ENCODE measurements around the gene TPK1. TPM values are rescaled to one million over a fixed set of nuclear protein-coding genes. Genes with fewer than 3 reads are reported as not detected.

The TPK1 gene
- total RNA-seq, 1 donor from 2014 or later: 20.0 TPM

- ChIA-PET POLR2A (no interaction called here), CTCF (no interaction called here)
- no peak overlapping the region for H3K27ac Mint-ChIP-seq
- no peak for ATAC-seq (ENCODE audit: low read depth)
- H3K4me3 Mint-ChIP-seq: no peak overlapping the region
- H3K27me3 Mint-ChIP-seq: no peaks in the 10 kb centered on the region
- TF ChIP-seq CTCF (IDR thresholded peaks at IDR 0.05): no peak
- intact Hi-C loops (cut with micrococcal nuclease): no loop called here
- peaks cover 3% of the 10 kb centered on the region for H3K9me3 Mint-ChIP-seq
- H3K36me3 Mint-ChIP-seq (ENCODE audit: low read depth): peaks cover 12% of the 10 kb centered on the region
- DNase-seq: no peak
- no peaks in the 10 kb centered on the region for H3K4me1 Mint-ChIP-seq
Observed at GRCh38 chr7:144668503-144668902, 167.3 kb downstream of the TPK1 start.

- ChIA-PET CTCF (no interaction called here), POLR2A (no interaction called here)
- TF ChIP-seq CTCF (IDR thresholded peaks at IDR 0.05): no peak
- no peak overlapping the region for H3K27ac Mint-ChIP-seq
- H3K4me3 Mint-ChIP-seq: no peak overlapping the region
- no peaks in the 10 kb centered on the region for H3K27me3 Mint-ChIP-seq
- ATAC-seq (ENCODE audit: low read depth) (no peak), DNase-seq (no peak)
- peaks cover 3% of the 10 kb centered on the region for H3K9me3 Mint-ChIP-seq
- H3K36me3 Mint-ChIP-seq (ENCODE audit: low read depth): peaks cover 18% of the 10 kb centered on the region
- no peaks in the 10 kb centered on the region for H3K4me1 Mint-ChIP-seq
- intact Hi-C loops (cut with micrococcal nuclease): no loop called here
Observed at GRCh38 chr7:144665689-144666381, 170.0 kb downstream of the TPK1 start.

GRCh38 chr7:144659211-144659610, 176.6 kb downstream of the TPK1 start:
- CTCF ChIA-PET: no interaction called here

GRCh38 chr7:144656965-144657517, 178.8 kb downstream of the TPK1 start:
- Mint-ChIP-seq H3K4me1 (peaks cover 5% of the 10 kb centered on the region), H3K27ac (no peak overlapping the region), H3K27me3 (no peaks in the 10 kb centered on the region), H3K4me3 (no peak overlapping the region), H3K9me3 (no peaks in the 10 kb centered on the region), H3K36me3 (ENCODE audit: low read depth) (no peaks in the 10 kb centered on the region)
- CTCF ChIA-PET: no interaction called here
- ATAC-seq (ENCODE audit: low read depth) (no peak), DNase-seq (no peak)
- POLR2A ChIA-PET: no interaction called here
- TF ChIP-seq CTCF (IDR thresholded peaks at IDR 0.05): no peak
- intact Hi-C loops (cut with micrococcal nuclease): loop anchor here (5.0 kb wide), 1 partner anchor 1555 kb away; no protein-coding TSS in a partner anchor

More at GRCh38 chr7:144659211-144659610, 176.6 kb downstream of the TPK1 start:
- Mint-ChIP-seq H3K9me3 (no peaks in the 10 kb centered on the region), H3K4me1 (no peaks in the 10 kb centered on the region), H3K4me3 (no peak overlapping the region), H3K36me3 (ENCODE audit: low read depth) (peaks cover 11% of the 10 kb centered on the region), H3K27me3 (no peaks in the 10 kb centered on the region), H3K27ac (no peak overlapping the region)
- intact Hi-C loops (cut with micrococcal nuclease): loop anchor here (5.0 kb wide), 1 partner anchor 1557 kb away; no protein-coding TSS in a partner anchor
- TF ChIP-seq CTCF (IDR thresholded peaks at IDR 0.05): no peak
- DNase-seq: no peak
- POLR2A ChIA-PET: no interaction called here
- ATAC-seq (ENCODE audit: low read depth): no peak

- ATAC-seq (ENCODE audit: low read depth): no peak
- H3K27me3 Mint-ChIP-seq: no peaks in the 10 kb centered on the region
- intact Hi-C loops (cut with micrococcal nuclease): no loop called here
- H3K4me3 Mint-ChIP-seq: no peak overlapping the region
- POLR2A ChIA-PET: no interaction called here
- H3K4me1 Mint-ChIP-seq: peaks cover 5% of the 10 kb centered on the region
- DNase-seq: no peak
- H3K36me3 Mint-ChIP-seq (ENCODE audit: low read depth): peaks cover 11% of the 10 kb centered on the region
- peaks cover 2% of the 10 kb centered on the region for H3K9me3 Mint-ChIP-seq
- no peak overlapping the region for H3K27ac Mint-ChIP-seq
- CTCF ChIA-PET: no interaction called here
- TF ChIP-seq CTCF (IDR thresholded peaks at IDR 0.05): no peak
Observed at GRCh38 chr7:144653449-144653848, 182.4 kb downstream of the TPK1 start.
